Islet of Langerhans (tissue), 1 donor: ENCODE measurements around the gene OR9G4.
A peak's percentile ranks its signal among the peaks of the same experiment; 100 is the strongest.

Source experiments
- FAIRE-seq: peaks from one replicate; lab custom pipeline; 2011; peaks lifted over from hg19 to GRCh38; lab: Jason Lieb, UNC

The OR9G4 gene

DNA sequence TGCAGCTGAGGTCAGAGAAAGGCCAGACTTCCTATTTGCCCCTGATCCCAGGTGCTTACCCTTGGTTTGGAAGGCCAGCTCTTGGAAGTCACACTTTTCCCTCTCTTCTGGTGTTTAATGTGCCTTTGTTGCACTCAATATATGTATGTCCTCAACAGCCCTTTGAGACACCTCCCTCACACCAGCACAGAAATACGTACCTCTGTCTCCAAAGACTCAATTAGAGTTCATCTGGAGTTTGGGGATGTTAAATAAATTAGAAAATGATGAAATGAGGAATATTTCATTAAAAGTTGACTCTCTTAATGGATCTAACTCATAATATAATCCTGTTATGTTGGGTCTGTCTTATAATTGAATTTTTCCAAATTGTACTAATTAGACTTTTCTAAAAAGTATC, at the start of gene OR9G4:
OR9G4 (minus strand) TSS at position 101 of the 400 bp plus-strand sequence. CDS start 4,931 bp downstream, outside the sequence.
- no peak for FAIRE-seq

DNA sequence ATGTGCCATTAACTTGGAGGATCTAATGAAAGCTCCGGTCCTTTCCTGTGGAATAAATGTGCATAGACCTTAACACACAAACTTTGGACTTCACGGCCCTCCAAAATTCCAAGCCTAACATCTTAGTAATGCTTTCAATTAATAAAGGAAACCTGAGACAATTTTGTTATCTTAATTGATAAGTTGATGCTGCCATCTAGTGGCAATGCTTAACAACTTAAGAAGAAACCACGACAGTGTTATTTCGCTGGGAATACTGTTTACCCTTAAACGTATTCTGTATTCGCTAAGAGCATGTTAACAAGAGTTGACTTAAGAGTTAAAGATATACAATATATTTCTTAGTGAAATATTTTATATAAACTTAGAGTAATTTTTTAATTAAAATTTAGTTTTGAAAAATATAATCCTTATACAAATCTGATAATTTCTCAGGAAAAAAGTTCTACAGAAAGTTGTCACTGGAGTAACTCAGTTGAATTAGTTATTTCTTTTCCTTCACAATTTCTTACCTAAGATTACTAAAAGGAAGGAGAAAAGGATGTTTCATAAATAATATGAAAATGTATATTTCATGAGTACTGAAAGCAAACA, 35.0 kb upstream of the OR9G4 start:
- FAIRE-seq, result peak; percentile 93

DNA sequence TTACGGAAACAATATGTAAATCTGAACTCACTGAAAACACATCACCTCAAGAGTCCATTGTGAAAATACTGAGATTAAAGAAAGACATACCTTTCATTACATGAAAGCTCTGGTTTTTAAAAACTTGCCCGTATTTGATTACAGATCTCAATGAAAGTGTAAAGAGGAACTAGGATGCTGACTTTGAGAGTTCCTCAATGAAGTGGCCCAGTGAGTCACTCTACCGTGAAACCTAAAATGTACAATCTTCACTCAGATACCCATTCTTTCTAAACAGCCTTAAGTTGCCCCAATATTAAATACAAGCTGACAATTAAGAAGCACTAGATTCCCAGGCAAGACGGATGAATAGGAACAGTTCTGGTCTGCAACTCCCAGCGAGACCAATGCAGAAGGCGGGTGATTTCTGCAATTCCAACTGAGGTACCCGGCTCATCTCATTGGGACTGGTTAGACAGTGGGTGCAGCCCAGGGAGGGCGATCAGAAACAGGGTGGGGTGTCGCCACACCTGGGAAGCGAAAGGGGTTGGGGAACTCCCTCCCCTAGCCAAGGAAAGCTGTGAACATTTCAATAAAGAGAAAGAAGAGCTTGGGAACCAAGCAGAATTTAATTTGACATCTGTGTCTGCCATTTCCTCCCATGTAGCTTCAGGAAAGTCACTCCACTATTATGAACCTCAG, 33.8 kb upstream of the OR9G4 start:
- FAIRE-seq, result no peak

DNA sequence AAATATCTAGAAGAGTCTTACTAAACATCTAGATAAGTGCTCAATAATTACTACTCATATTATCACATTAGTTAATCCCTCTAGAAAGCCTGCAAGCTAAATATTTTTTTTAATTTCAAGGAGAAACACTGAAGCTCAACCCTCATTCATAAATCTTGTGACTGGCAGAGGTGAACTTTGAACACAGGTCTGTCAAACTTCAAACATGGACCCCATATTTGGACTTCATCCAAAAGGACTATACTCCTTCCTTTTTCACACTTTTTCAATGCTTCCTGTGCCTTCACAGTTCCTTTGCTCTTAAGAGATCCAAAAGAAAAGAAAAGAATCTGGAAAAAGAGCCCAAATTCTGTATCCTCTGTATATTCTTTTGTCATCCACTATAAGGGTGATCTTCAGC, 28.3 kb upstream of the OR9G4 start:
- FAIRE-seq, result no peak

DNA sequence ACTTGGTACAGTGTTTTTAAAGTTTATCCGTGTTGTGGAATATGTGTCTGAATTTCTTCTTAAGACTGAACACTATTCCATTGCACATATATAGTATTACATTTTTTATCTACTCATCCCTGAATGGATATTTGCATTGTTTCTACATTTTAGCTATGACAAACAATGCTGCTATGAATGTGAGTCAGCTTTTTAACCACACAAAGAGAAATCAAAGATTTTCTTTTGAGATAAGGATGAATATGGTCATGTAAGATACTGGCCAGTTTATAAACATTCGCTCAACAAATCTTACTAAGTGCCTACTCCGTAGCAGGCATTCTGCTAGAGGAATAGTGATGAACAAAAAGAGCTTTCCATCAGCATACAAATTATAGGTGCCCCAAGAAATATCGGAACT, 16.5 kb upstream of the OR9G4 start:
- FAIRE-seq, result no peak

DNA sequence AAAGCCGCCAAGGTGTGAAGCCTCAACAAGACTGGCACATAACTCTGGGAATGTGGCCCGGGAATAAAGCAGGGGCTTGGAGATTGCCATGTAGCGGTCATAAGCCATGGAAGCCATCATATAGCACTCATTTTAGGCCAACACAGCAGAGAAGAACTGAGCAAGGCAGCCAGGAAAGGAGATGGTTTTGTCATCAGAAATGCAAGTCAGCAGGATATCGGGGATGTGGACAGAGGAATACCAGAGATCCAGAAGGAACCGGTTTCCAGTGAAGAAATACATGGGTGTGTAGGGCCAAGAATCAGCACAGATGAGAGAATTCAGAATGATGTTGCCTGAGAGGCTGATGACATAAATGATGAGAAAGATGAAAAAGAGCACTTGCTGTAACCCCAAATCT, 3.0 kb upstream of the OR9G4 start:
- FAIRE-seq, result no peak

DNA sequence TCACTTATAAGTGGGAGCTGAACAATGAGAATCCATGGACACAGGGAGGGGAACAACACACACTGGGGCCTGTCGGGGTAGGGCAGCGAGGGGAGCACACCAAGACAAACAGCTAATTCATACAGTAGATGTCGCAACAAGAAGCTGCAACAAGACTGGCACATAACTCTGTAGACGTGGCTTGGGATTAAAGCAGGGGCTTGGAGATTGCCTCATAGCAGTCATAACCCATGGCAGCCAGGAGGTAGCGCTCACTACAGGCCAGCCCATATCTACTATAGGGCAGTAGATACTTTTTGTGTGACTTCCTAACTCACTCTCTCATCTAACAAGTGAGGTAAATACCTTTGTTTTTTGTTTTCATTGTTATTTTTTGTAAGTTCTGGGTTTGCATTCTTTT, 1.7 kb upstream of the OR9G4 start:
- no peak for FAIRE-seq

DNA sequence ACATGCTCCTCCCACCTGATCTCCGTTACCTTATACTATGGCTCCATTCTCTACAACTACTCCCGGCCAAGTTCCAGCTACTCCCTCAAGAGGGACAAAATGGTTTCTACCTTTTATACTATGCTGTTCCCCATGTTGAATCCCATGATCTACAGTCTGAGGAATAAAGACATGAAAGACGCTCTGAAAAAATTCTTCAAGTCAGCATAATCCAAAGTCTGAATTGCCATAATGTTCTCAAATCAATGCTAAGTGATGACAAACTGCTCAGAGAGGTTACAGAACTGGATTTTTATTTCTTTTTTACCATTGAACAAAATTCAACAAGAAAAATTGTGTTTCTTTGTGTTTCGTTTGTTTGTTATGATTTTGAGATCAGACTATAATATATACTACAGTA, 7.6 kb downstream of the OR9G4 start:
- no peak for FAIRE-seq

DNA sequence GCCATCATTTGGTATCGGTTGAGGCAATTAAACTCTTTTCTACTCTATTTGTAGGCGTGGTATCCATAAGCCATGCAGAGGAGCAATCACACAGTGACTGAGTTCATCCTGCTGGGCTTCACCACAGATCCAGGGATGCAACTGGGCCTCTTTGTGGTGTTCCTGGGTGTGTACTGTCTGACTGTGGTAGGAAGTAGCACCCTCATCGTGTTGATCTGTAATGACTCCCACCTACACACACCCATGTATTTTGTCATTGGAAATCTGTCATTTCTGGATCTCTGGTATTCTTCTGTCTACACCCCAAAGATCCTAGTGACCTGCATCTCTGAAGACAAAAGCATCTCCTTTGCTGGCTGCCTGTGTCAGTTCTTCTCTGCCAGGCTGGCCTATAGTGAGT, 8.4 kb downstream of the OR9G4 start:
- FAIRE-seq, result no peak

DNA sequence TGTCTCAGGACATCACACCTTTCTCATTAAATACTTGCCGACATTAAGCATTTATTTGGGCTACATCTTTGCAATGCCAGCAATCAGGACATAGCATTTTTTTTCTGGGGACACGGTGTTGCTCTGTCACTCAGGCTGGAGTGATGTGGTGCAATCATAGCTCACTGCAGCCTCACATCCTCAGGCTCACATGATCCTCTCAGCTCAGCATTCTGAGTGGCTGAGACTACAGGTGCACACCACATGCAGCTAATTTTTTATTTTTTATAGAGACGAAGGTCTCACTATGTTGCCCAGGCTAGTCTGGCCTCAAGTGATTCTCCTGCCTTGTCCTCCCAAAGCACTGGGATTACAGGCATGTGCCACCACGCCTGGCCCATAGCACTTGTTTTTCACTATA, 28.0 kb downstream of the OR9G4 start:
- FAIRE-seq, result no peak

DNA sequence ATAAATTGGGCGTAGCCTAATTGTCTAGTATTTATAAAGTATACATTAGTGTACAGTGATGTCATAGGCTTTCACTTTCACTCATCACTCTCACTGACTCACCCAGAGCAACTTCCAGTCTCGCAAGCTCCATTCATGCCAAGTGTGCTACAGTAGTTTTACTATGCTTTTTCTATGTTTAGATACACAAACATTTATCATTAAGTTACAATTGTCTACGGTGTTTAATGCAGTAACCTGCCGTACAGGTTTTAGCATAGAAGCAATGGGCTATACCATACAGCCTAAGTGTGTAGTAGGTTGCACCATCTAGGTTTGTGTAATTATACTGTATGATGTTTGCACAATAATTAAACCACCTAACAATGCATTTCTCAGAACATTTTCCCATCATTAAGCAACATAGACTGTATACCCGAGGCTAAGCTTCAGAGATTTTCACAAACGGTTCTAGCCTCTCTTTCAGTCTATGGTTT, 32.1 kb downstream of the OR9G4 start:
- FAIRE-seq, result no peak

DNA sequence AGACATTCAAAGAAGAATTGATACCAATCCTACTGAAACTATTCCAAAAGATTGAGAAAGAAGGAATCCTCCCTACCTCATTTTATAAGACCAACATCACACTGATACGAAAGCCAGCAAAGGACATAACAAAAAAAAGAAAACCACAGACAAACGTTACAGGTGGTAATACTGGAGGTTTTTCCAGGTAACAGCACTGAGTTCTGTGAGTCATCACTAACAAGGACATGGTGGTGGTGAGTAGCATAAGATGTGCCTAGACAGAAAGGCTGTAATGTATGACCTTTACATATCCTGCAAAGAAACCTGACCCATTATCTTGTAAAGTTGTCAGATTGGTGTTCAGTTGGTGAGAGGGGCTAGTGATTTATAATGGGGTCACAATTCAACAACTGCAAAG, 34.3 kb downstream of the OR9G4 start:
- no peak for FAIRE-seq

DNA sequence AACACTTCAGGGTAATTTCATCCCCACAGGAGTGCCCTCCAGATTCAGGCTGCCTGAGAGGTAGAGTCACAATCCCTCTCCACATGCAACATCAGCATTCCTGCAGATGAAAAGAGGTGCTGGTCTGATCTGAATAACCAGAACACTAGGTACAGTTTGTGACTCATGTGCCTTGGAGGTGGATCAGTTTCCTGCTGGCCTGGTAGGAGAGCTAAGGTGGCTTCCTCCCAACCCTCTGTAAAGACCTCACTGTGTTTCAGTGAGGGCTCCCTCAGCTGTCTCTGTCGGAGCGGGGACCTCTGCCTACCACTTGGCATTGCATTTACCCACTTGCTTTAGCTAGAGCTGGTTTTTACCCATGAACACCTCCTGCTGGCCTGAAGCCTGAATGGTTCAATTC, 42.0 kb downstream of the OR9G4 start:
- no peak for FAIRE-seq

DNA sequence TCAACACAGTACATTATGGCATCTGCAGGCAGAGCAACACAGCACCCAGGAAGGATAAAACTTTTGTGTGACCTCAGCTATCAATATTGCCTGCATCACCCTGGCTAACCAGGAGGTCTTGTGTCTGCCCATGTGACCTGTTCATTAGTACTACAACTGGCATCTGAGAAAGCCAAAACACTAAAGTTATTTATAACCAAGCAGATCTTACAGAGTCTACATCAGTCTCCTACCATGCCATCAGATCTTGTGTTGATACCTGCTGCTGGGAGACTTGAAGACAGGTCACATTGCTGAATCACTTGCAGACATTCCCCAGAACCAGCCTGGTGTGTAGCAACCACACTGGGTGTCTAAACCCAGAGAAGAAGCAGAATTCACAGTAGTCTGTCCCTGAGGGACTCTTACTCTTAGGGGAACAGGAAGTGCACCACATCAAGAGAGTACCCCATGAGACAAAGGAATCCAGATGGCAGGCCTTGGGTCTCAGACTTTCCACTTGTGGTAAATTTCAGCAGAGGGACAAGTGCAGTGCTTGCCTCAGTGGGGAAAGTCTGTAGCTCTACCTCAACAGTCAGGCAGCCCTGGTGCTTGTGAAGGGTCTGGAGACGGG, 42.6 kb downstream of the OR9G4 start:
- no peak for FAIRE-seq

DNA sequence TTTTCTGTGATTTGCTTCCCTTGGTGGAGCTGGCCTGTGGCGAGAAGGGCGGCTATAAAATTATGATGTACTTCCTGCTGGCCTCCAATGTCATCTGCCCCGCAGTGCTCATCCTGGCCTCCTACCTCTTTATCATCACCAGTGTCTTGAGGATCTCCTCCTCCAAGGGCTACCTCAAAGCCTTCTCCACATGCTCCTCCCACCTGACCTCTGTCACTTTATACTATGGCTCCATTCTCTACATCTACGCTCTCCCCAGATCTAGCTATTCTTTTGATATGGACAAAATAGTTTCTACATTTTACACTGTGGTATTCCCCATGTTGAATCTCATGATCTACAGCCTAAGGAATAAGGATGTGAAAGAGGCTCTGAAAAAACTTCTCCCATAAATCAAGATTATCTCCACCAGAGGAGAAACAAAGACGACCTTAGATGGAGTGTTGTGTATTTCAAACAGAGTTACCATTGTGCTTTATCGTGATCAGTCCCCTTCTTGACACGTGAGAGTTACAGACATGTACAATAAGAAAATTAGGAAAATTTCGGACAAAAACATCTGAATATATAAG, 47.5 kb downstream of the OR9G4 start:
- no peak for FAIRE-seq

DNA sequence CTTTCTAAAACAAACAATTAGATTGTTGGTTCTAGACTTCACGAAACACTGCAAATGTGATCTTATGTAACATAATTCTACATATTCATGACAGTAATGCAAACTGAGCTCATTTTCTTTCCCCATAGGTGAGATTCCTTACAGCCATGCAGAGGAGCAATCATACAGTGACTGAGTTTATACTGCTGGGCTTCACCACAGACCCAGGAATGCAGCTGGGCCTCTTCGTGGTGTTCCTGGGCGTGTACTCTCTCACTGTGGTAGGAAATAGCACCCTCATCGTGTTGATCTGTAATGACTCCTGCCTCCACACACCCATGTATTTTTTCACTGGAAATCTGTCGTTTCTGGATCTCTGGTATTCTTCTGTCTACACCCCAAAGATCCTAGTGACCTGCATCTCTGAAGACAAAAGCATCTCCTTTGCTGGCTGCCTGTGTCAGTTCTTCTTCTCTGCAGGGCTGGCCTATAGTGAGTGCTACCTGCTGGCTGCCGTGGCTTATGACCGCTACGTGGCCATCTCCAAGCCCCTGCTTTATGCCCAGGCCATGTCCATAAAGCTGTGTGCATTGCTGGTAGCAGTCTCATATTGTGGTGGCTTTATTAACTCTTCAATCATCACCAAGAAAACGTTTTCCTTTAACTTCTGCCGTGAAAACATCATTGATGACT, 48.1 kb downstream of the OR9G4 start:
- no peak for FAIRE-seq

DNA sequence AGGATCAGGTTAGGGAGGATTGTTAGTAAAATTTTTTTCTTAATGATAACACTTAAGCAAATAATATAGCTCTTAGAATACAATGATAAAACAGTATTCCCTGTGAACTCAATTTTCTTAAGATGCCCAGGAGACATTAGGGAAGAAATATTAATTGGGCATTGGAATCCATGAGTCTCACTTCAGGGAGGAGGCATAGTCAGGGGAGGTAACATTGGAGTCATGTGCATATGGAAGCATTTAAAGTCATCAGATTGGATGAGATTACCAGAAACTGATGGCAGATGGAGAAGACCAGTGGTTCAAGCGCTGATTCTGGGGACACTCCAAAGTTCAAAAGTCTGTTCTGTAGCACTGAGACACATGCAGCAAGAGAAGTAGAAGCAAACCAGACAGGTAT, 49.7 kb downstream of the OR9G4 start, which contains the start of gene OR9G1:
OR9G1 (plus strand) TSS at position 301 of the 400 bp plus-strand sequence. CDS start 1,293 bp downstream, outside the sequence.
- FAIRE-seq, result no peak

DNA sequence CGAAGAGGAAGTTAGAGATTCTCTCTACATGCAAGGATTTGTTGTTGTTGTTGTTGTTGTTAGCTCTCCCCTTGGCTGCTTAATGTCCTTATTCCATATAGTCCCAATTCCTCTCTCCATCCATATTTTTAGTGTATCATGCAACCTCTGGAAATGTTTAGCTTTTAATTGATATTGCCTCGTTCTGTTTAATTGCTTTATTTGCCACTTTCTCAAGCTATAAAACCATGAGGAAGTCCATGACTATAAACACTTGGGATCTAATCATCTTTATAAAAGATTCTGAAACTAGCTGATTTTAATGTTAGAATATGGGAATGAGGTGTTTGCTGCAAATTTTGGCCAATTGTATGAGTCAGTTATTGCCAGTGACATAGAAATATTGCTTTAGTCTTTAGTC, 55.1 kb downstream of the OR9G4 start:
- no peak for FAIRE-seq
